ENCODE measurements around the gene MYO19. TPM values are rescaled to one million over a fixed set of nuclear protein-coding genes. Genes with fewer than 3 reads are reported as not detected.

MYO19 gene
- total RNA-seq, 2 donors from 2014 or later = 37.4 to 78.1 TPM

- peak overlapping the region; percentile 89 to 98 (median 94) for H3K27ac ChIP-seq
- ATAC-seq (peak; percentile 33), DNase-seq (no peak)
- WGBS, 2 donors = 6 to 9% methylated on average over 15 of the region's 15 CpGs
- peak in 2 of 7 experiments; percentile 40 to 50 for TF ChIP-seq CTCF (IDR thresholded peaks at IDR 0.05)
- TF ChIP-seq POLR2A (IDR thresholded peaks at IDR 0.05) = peak in 1 of 3 donors; percentile 76
- H3K27me3 ChIP-seq = no peaks in the 10 kb centered on the region
- peak overlapping the region; percentile 65 to 76 for H3K4me3 ChIP-seq
- no peaks in the 10 kb centered on the region for H3K36me3 ChIP-seq (replicated peaks in 1 of 2; ENCODE audit: insufficient read depth in 1 of 2, low read depth in 2 of 2)
- H3K4me1 ChIP-seq = peaks cover 10% of the 10 kb centered on the region
- intact Hi-C loops (cut with DNase I) = no loop called here
- no peaks in the 10 kb centered on the region for H3K9me3 ChIP-seq
These were observed 1.0 kb upstream of the MYO19 start for GRCh38 chr17:36535669-36536081.

DNA sequence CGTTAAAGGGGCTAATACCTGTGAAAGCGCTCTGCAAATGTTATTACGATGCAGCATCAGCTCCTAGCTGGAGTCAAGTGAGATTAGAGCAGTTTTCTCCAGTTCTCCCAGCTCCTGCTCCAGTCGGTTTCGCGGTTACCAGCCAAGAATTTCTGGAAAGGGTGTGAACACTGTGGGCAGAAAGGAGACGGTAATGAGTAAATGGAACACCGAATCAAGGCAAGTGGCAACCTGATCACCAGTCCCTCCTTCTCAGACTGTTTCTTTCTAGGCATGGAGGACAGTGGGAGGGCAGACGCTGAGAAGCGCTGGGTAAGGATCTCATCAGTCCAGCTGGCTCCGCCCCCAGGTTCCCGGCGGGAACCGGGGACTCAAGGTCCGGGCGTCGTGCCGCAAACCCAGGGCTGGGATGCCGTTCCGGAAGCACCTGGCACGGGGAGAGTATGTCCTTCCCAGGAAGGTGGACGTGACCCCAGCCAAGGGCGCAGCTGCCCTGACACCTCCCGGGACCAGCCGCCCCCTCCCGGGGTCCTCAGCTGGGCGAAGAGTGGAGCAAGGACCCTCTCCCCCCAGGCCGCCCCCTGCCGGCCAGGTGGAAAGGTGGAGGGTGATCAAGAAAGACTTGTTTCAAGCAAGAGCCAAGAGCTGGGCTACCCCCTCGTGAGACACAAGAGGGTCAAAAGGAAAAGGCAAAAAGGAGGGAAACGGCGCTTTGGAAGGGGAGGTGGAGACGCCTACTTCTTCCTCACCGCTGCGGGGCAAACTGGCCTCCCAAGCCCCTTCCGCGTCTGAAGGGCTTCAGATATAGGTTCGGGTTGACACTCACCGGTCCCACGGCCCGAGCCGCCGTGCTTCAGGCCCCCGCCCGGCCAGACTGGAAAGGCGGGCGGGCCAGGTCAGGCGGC lies 481 bp downstream of the MYO19 start:
- intact Hi-C loops (cut with DNase I) = no loop called here
- H3K36me3 ChIP-seq (replicated peaks in 1 of 2; ENCODE audit: insufficient read depth in 1 of 2, low read depth in 2 of 2) = no peaks in the 10 kb centered on the region
- peak overlapping the region; percentile 89 to 98 (median 94) for H3K27ac ChIP-seq
- 6 to 8% methylated on average over 41 to 48 of the region's 48 CpGs for WGBS, 2 donors
- H3K4me1 ChIP-seq = peaks cover 10% of the 10 kb centered on the region
- peak; percentile 19 to 62 (median 44) for TF ChIP-seq CTCF (IDR thresholded peaks at IDR 0.05)
- TF ChIP-seq POLR2A (IDR thresholded peaks at IDR 0.05) = no peak
- DNase-seq (peak; percentile 63 to 74 (median 72)), ATAC-seq (peak; percentile 40)
- no peaks in the 10 kb centered on the region for H3K9me3 ChIP-seq
- H3K27me3 ChIP-seq = no peaks in the 10 kb centered on the region
- peak overlapping the region; percentile 65 to 76 for H3K4me3 ChIP-seq

- H3K36me3 ChIP-seq (replicated peaks in 1 of 2; ENCODE audit: insufficient read depth in 1 of 2, low read depth in 2 of 2) = peaks cover 0 to 2% of the 10 kb centered on the region in 2 donors
- H3K27me3 ChIP-seq = no peaks in the 10 kb centered on the region
- intact Hi-C loops (cut with DNase I) = no loop called here
- H3K4me3 ChIP-seq = no peak overlapping the region
- no peak for ATAC-seq
- H3K4me1 ChIP-seq = peaks cover 10% of the 10 kb centered on the region
- 92 to 100% methylated on average over 2 of the region's 2 CpGs for WGBS, 2 donors
- no peak for DNase-seq
- no peak overlapping the region for H3K27ac ChIP-seq
- TF ChIP-seq CTCF (IDR thresholded peaks at IDR 0.05) (no peak), POLR2A (IDR thresholded peaks at IDR 0.05) (no peak)
- H3K9me3 ChIP-seq = no peaks in the 10 kb centered on the region
These were observed 2.2 kb downstream of the MYO19 start for GRCh38 chr17:36532435-36532975.

DNA sequence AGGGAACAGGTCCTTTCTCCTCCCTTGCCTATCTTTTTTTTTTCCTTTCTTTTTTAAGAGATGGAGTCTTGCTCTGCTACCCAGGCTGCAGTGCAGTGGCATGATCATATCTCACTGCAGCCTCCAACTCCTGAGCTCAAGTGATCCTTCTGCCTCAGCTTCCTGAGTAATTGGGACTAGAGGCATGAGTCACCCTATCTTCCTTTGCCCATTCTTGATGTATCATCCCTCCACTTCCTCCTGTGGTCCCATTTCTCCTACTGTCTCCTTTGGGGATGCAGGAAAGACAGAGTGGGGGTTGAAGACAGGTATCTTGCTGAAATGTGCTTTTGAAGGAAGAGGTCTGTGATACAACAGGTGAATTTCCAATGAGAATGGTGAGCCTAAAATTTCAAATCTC lies 5.5 kb downstream of the MYO19 start:
- Histone ChIP-seq H3K4me1 (peaks cover 8% of the 10 kb centered on the region), H3K27me3 (no peaks in the 10 kb centered on the region), H3K4me3 (no peak overlapping the region), H3K9me3 (no peaks in the 10 kb centered on the region), H3K27ac (no peak overlapping the region), H3K36me3 (replicated peaks in 1 of 2; ENCODE audit: insufficient read depth in 1 of 2, low read depth in 2 of 2) (peaks cover 0 to 12% of the 10 kb centered on the region in 2 donors)
- no peak for DNase-seq
- TF ChIP-seq CTCF (IDR thresholded peaks at IDR 0.05) (no peak), POLR2A (IDR thresholded peaks at IDR 0.05) (no peak)
- intact Hi-C loops (cut with DNase I) = no loop called here
- no peak for ATAC-seq
